Parathyroid adenoma (tissue), 2 donors: ENCODE results near the gene LTBP1.

Experiments used
- H2AFZ ChIP-seq: fragments of 300-600 bp; sonication (generic); one replicate; pipeline ENCODE4 v1.7.0; 2017; ENCODE audit warnings: antibody characterized with exemption, mild to moderate bottlenecking
- H3K27ac ChIP-seq: fragments of 300-600 bp; sonication (generic); one replicate; pipeline ENCODE4 v1.7.0; 2017
- H3K27me3 ChIP-seq: fragments of 300-600 bp; sonication (generic); one replicate; pipeline ENCODE4 v1.7.0; 2017; ENCODE audit warnings: low read length; ENCODE audit not compliant: control insufficient read depth, insufficient read depth
- H3K36me3 ChIP-seq: fragments of 300-600 bp; sonication (generic); one replicate; pipeline ENCODE4 v1.7.0; 2017; ENCODE audit warnings: low read length; ENCODE audit not compliant: control insufficient read depth, insufficient read depth
- H3K4me1 ChIP-seq: fragments of 300-600 bp; sonication (generic); one replicate; pipeline ENCODE4 v1.7.0; 2017; ENCODE audit warnings: control low read depth
- H3K4me2 ChIP-seq: fragments of 300-600 bp; sonication (generic); one replicate; pipeline ENCODE4 v1.7.0; 2017; ENCODE audit warnings: low read length
- H3K4me3 ChIP-seq: fragments of 300-600 bp; sonication (generic); one replicate; pipeline ENCODE4 v1.7.0; 2017; ENCODE audit warnings: low read depth, low read length
- H3K79me2 ChIP-seq: fragments of 300-600 bp; sonication (generic); one replicate; pipeline ENCODE4 v1.7.0; 2017; ENCODE audit warnings: control low read depth
- H3K9ac ChIP-seq: fragments of 300-600 bp; sonication (generic); one replicate; pipeline ENCODE4 v1.7.0; 2017; ENCODE audit warnings: mild to moderate bottlenecking
- H3K9me3 ChIP-seq: fragments of 300-600 bp; sonication (generic); one replicate; pipeline ENCODE4 v1.7.0; 2017; ENCODE audit warnings: low read length; ENCODE audit not compliant: control insufficient read depth
- CTCF ChIP-seq: fragments of 300-600 bp; sonication (generic); IDR thresholded peaks from one replicate; pipeline ENCODE4 v1.7.0; 2017; ENCODE audit warnings: antibody characterized with exemption, mild to moderate bottlenecking
- donor health status: primary hyperparathyroidism.

LTBP1 gene

GRCh38 chr2:32938934-32939333, 7.8 kb upstream of the LTBP1 start:
- H3K9me3 ChIP-seq, result no peaks in the 10 kb centered on the region
- H3K79me2 ChIP-seq, result no peaks in the 10 kb centered on the region
- H3K4me1 ChIP-seq, result peaks cover 7% of the 10 kb centered on the region
- no peak overlapping the region for H3K27ac ChIP-seq
- H3K27me3 ChIP-seq, result no peaks in the 10 kb centered on the region
- H3K4me2 ChIP-seq, result no peak overlapping the region
- TF ChIP-seq CTCF, result no peak
- no peak overlapping the region for H3K9ac ChIP-seq
- no peak overlapping the region for H3K4me3 ChIP-seq
- no peak overlapping the region for H2AFZ ChIP-seq
- no peaks in the 10 kb centered on the region for H3K36me3 ChIP-seq

- H3K9me3 ChIP-seq, result no peaks in the 10 kb centered on the region
- no peak overlapping the region for H3K4me3 ChIP-seq
- no peak for TF ChIP-seq CTCF
- H3K9ac ChIP-seq, result no peak overlapping the region
- no peak overlapping the region for H3K27ac ChIP-seq
- H3K4me2 ChIP-seq, result no peak overlapping the region
- no peaks in the 10 kb centered on the region for H3K27me3 ChIP-seq
- H3K79me2 ChIP-seq, result no peaks in the 10 kb centered on the region
- peaks cover 7% of the 10 kb centered on the region for H3K4me1 ChIP-seq
- no peak overlapping the region for H2AFZ ChIP-seq
- no peaks in the 10 kb centered on the region for H3K36me3 ChIP-seq
Observed at GRCh38 chr2:32940316-32940997, 6.3 kb upstream of the LTBP1 start.

- no peak overlapping the region for H3K9ac ChIP-seq
- TF ChIP-seq CTCF, result no peak
- no peak overlapping the region for H3K4me3 ChIP-seq
- no peak overlapping the region for H3K27ac ChIP-seq
- no peaks in the 10 kb centered on the region for H3K79me2 ChIP-seq
- H3K27me3 ChIP-seq, result no peaks in the 10 kb centered on the region
- no peak overlapping the region for H2AFZ ChIP-seq
- no peaks in the 10 kb centered on the region for H3K36me3 ChIP-seq
- no peak overlapping the region for H3K4me2 ChIP-seq
- H3K4me1 ChIP-seq, result peaks cover 7% of the 10 kb centered on the region
- H3K9me3 ChIP-seq, result no peaks in the 10 kb centered on the region
Observed at GRCh38 chr2:32941944-32942690, 4.6 kb upstream of the LTBP1 start.

GRCh38 chr2:32942793-32943485, 3.8 kb upstream of the LTBP1 start:
- H3K9me3 ChIP-seq, result no peaks in the 10 kb centered on the region
- no peak overlapping the region for H3K4me2 ChIP-seq
- no peak overlapping the region for H3K27ac ChIP-seq
- H3K4me1 ChIP-seq, result peaks cover 7% of the 10 kb centered on the region
- H3K36me3 ChIP-seq, result no peaks in the 10 kb centered on the region
- no peaks in the 10 kb centered on the region for H3K79me2 ChIP-seq
- no peak overlapping the region for H3K4me3 ChIP-seq
- H2AFZ ChIP-seq, result no peak overlapping the region
- no peak overlapping the region for H3K9ac ChIP-seq
- TF ChIP-seq CTCF, result no peak
- no peaks in the 10 kb centered on the region for H3K27me3 ChIP-seq
